GM12878 (cell line): ENCODE results near the gene ZAR1L.

Source experiments
- EED ChIP-seq: sonication (generic); IDR thresholded peaks from 2 replicates; pipeline ENCODE4 v1.6.1; 2016; ENCODE audit warnings: antibody characterized with exemption, low read depth
- MXI1 ChIP-seq: fragments of 150-350 bp; IDR thresholded peaks from 2 replicates; pipeline ENCODE4 v1.6.1; 2011; ENCODE audit warnings: low read depth, mild to moderate bottlenecking, inconsistent platforms, low read length, improper control_type of control experiment
- SREBF2 ChIP-seq: IDR thresholded peaks from 2 replicates; pipeline ENCODE4 v1.6.1; 2012; ENCODE audit warnings: mild to moderate bottlenecking, low read length
- TF ChIP-seq, protein P1 (sequence below), 3 experiments: IDR thresholded peaks in 2 of 3; conservative IDR thresholded peaks in 1 of 3; 2 replicates each; pipeline ENCODE4 v1.5.1; 2011; ENCODE audit warnings: low read depth in 3 of 3, low read length in 3 of 3, mild to moderate bottlenecking in 3 of 3, control low read depth in 2 of 3, moderate library complexity in 2 of 3, inconsistent platforms in 1 of 3, mixed read lengths in 1 of 3; ENCODE audit not compliant: control insufficient read depth in 2 of 3, insufficient read depth in 1 of 3; ENCODE audit errors: extremely low read depth in 1 of 3
- TF ChIP-seq, protein P2 (sequence below): IDR thresholded peaks from 2 replicates; pipeline ENCODE4 v1.6.1; 2012; ENCODE audit warnings: low read depth, low read length, improper control_type of control experiment

DNA sequence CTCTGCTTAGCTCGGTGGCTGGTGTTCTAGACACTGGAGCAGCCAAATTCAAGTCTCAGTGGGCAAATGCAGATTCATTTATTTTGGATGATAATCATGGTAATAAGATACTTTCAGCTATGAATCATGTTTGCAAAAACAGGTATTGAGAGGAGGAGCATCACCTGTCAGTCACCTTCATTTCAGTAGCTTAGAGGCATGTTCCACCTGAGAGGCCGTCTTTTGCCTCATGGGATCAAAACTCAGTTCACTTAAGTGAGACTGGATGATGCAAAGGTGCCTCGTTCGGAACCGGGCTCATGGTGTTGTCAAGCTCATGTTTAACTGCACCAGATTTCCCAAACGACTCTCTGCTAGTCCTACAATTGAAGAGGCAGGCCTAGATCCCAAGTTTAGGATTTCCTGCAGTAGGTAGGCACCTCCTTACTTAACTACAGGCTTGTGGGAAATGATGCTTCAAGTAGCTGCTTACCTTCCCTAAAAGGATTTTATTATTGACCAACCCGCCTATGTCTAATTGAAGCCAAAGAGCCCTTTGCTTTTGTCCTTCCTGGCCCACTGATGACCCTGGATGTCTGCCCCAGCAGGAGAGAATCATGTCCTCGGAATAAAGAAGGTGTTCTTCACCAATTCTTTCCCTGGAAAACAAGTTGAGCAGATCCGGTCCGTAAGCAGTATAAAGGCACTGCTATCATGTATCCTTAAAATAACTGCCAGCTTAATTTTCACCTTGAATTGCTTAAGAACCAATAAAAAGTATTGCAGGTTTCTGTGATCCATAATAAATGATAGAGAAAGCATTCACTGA, 60.0 kb downstream of the ZAR1L start:
- TF ChIP-seq, protein P1, sequence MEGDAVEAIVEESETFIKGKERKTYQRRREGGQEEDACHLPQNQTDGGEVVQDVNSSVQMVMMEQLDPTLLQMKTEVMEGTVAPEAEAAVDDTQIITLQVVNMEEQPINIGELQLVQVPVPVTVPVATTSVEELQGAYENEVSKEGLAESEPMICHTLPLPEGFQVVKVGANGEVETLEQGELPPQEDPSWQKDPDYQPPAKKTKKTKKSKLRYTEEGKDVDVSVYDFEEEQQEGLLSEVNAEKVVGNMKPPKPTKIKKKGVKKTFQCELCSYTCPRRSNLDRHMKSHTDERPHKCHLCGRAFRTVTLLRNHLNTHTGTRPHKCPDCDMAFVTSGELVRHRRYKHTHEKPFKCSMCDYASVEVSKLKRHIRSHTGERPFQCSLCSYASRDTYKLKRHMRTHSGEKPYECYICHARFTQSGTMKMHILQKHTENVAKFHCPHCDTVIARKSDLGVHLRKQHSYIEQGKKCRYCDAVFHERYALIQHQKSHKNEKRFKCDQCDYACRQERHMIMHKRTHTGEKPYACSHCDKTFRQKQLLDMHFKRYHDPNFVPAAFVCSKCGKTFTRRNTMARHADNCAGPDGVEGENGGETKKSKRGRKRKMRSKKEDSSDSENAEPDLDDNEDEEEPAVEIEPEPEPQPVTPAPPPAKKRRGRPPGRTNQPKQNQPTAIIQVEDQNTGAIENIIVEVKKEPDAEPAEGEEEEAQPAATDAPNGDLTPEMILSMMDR (IDR thresholded peaks at IDR 0.05 in 2 of 3, conservative IDR thresholded peaks at IDR 0.05 in 1 of 3; ENCODE audit: control insufficient read depth in 2 of 3, extremely low read depth in 1 of 3, insufficient read depth in 1 of 3, low read depth in 3 of 3, low read length in 3 of 3), result no peak
- no peak for TF ChIP-seq EED
- TF ChIP-seq SREBF2, result no peak
- TF ChIP-seq, protein P2, sequence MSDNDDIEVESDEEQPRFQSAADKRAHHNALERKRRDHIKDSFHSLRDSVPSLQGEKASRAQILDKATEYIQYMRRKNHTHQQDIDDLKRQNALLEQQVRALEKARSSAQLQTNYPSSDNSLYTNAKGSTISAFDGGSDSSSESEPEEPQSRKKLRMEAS, result no peak
- no peak for TF ChIP-seq MXI1
